Inflammatory macrophage treated with lipopolysaccharide for 4 hours (primary cell): ENCODE results near the gene OR51V1.
A peak's percentile ranks its signal among the peaks of the same experiment; 100 is the strongest.
"Not testable (repeated sequence)": the region's sequence is repeated elsewhere in the genome, so short reads cannot be mapped to it uniquely, and the experiment has no call there.

Experiments used
- DNase-seq: peaks from one replicate; pipeline ENCODE4 v3.0.0-alpha.2; 2020

OR51V1 gene

GRCh38 chr11:5200582-5200981 lies at the start of gene OR51V1:
Gene OR51V1, minus strand, starts transcription at chr11:5200682. Its CDS starts 0 bp downstream, at chr11:5200682.
- DNase-seq = no peak

- DNase-seq = not testable (repeated sequence)
These were observed 49.4 kb upstream of the OR51V1 start, which contains the start of gene HBG1 for GRCh38 chr11:5249807-5250396. Gene HBG1, minus strand, starts transcription at chr11:5249857. Its CDS starts 53 bp downstream, at chr11:5249804.

GRCh38 chr11:5248498-5248897 lies 48.0 kb upstream of the OR51V1 start:
- not testable (repeated sequence) for DNase-seq

GRCh38 chr11:5247472-5248192 lies 47.1 kb upstream of the OR51V1 start:
- DNase-seq = no peak

- DNase-seq = no peak
These were observed 46.4 kb upstream of the OR51V1 start for GRCh38 chr11:5246772-5247471.

GRCh38 chr11:5245155-5245554 lies 44.7 kb upstream of the OR51V1 start:
- no peak for DNase-seq

GRCh38 chr11:5243816-5244180 lies 43.3 kb upstream of the OR51V1 start:
- no peak for DNase-seq

- DNase-seq = no peak
These were observed 42.7 kb upstream of the OR51V1 start for GRCh38 chr11:5242933-5243815.

- DNase-seq = no peak
These were observed 41.7 kb upstream of the OR51V1 start for GRCh38 chr11:5242208-5242607.

GRCh38 chr11:5241458-5241857 lies 41.0 kb upstream of the OR51V1 start:
- no peak for DNase-seq

- DNase-seq = no peak
These were observed 40.0 kb upstream of the OR51V1 start for GRCh38 chr11:5240458-5240857.

- DNase-seq = no peak
These were observed 39.6 kb upstream of the OR51V1 start for GRCh38 chr11:5240056-5240455.

GRCh38 chr11:5239046-5239445 lies 38.6 kb upstream of the OR51V1 start:
- DNase-seq = peak; percentile 47

GRCh38 chr11:5238486-5238885 lies 38.0 kb upstream of the OR51V1 start:
- peak; percentile 66 for DNase-seq

- no peak for DNase-seq
These were observed 36.9 kb upstream of the OR51V1 start for GRCh38 chr11:5237420-5237819.

GRCh38 chr11:5235364-5236095 lies 35.0 kb upstream of the OR51V1 start:
- no peak for DNase-seq

- DNase-seq = peak; percentile 27
These were observed 33.9 kb upstream of the OR51V1 start, which contains the start of gene HBD for GRCh38 chr11:5234381-5234834. Gene HBD, minus strand, starts transcription at chr11:5234483. Its CDS starts 50 bp downstream, at chr11:5234433.

- no peak for DNase-seq
These were observed 32.8 kb upstream of the OR51V1 start for GRCh38 chr11:5233307-5233706.

- DNase-seq = no peak
These were observed 32.3 kb upstream of the OR51V1 start for GRCh38 chr11:5232821-5233220.

GRCh38 chr11:5232176-5232575 lies 31.7 kb upstream of the OR51V1 start:
- no peak for DNase-seq

GRCh38 chr11:5231111-5231510 lies 30.6 kb upstream of the OR51V1 start:
- DNase-seq = no peak

- no peak for DNase-seq
These were observed 29.8 kb upstream of the OR51V1 start for GRCh38 chr11:5230266-5230665.
